Measurements from ENCODE around the gene THAP6. TPM values are rescaled to one million over a fixed set of nuclear protein-coding genes. Genes with fewer than 3 reads are reported as not detected.

Gene THAP6
- total and polyA plus RNA-seq, 2 donors (not counting 3 experiments of a cell fraction or from before 2014, with no cell fraction given): 2.1 to 6.8 TPM

GRCh38 chr4:75564023-75564422, 49.8 kb downstream of the THAP6 start:
- Histone ChIP-seq H3K9me3 (replicated peaks; ENCODE audit: control insufficient read depth, insufficient read depth, low read length) (no peaks in the 10 kb centered on the region), H3K4me1 (ENCODE audit: control insufficient read depth, extremely low read depth, insufficient read depth, low read length) (no peaks in the 10 kb centered on the region), H3K36me3 (ENCODE audit: control insufficient read depth in 2 of 2, extremely low read depth in 1 of 2, insufficient read depth in 2 of 2, low read length in 2 of 2) (no peaks in the 10 kb centered on the region), H3K9ac (replicated peaks; ENCODE audit: extremely low read depth, insufficient read depth, low read length) (no peak overlapping the region), H3K79me2 (ENCODE audit: control insufficient read depth, insufficient read depth, low read length) (no peaks in the 10 kb centered on the region), H3K9me1 (replicated peaks; ENCODE audit: control insufficient read depth, extremely low read depth, insufficient read depth, low read length) (no peaks in the 10 kb centered on the region), H3K27me3 (ENCODE audit: control insufficient read depth in 2 of 2, insufficient read depth in 2 of 2, low read length in 2 of 2) (peaks cover 3 to 13% of the 10 kb centered on the region in 2 experiments), H3K27ac (ENCODE audit: insufficient read depth, low read depth, low read length) (no peak overlapping the region), H3K4me2 (ENCODE audit: insufficient read depth, low read length) (no peak overlapping the region), H4K20me1 (replicated peaks; ENCODE audit: control insufficient read depth, extremely low read depth, insufficient read depth, low read length) (no peaks in the 10 kb centered on the region), H2AFZ (ENCODE audit: low read depth, low read length) (no peak overlapping the region), H3K4me3 (replicated peaks in 1 of 3; ENCODE audit: insufficient read depth in 1 of 3, low read depth in 1 of 3, low read length in 3 of 3) (no peak overlapping the region)
- CTCF ChIA-PET: no interaction called here
- DNase-seq (ENCODE audit: low read depth, low spot score): no peak
- dilution Hi-C loops (cut with MboI; ENCODE audit: extremely low pct_ligation_motif_present, low sequenced_read_pairs): no loop called here
- FAIRE-seq: no peak
- BruUV-seq (replicated peaks): no TSS peak
- POLR2A ChIA-PET: no interaction called here
- TF ChIP-seq JUN (IDR thresholded peaks at IDR 0.05; ENCODE audit: borderline replicate concordance, insufficient read depth, insufficient read length, low read depth) (no peak), EZH2 (IDR thresholded peaks at IDR 0.05; ENCODE audit: borderline replicate concordance, low read depth, low read length, severe bottlenecking) (no peak), POLR2A (IDR thresholded peaks at IDR 0.05; ENCODE audit: low read depth, low read length) (no peak), GATA2 (IDR thresholded peaks at IDR 0.05; ENCODE audit: insufficient read depth, insufficient read length, low read depth, low read length) (no peak), POLR2AphosphoS5 (IDR thresholded peaks at IDR 0.05; ENCODE audit: insufficient read depth, low read depth, low read length) (no peak), MYC (IDR thresholded peaks at IDR 0.05; ENCODE audit: low read depth, low read length) (no peak), FOS (IDR thresholded peaks at IDR 0.05; ENCODE audit: borderline replicate concordance, insufficient read depth, low read length) (no peak)
- TF ChIP-seq, protein P1, sequence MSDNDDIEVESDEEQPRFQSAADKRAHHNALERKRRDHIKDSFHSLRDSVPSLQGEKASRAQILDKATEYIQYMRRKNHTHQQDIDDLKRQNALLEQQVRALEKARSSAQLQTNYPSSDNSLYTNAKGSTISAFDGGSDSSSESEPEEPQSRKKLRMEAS (IDR thresholded peaks at IDR 0.05; ENCODE audit: insufficient read depth, insufficient read length): no peak
- TF ChIP-seq, protein P2, sequence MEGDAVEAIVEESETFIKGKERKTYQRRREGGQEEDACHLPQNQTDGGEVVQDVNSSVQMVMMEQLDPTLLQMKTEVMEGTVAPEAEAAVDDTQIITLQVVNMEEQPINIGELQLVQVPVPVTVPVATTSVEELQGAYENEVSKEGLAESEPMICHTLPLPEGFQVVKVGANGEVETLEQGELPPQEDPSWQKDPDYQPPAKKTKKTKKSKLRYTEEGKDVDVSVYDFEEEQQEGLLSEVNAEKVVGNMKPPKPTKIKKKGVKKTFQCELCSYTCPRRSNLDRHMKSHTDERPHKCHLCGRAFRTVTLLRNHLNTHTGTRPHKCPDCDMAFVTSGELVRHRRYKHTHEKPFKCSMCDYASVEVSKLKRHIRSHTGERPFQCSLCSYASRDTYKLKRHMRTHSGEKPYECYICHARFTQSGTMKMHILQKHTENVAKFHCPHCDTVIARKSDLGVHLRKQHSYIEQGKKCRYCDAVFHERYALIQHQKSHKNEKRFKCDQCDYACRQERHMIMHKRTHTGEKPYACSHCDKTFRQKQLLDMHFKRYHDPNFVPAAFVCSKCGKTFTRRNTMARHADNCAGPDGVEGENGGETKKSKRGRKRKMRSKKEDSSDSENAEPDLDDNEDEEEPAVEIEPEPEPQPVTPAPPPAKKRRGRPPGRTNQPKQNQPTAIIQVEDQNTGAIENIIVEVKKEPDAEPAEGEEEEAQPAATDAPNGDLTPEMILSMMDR (IDR thresholded peaks at IDR 0.05; ENCODE audit: extremely low read depth in 1 of 2, insufficient read depth in 1 of 2, low read depth in 1 of 2, low read length in 2 of 2): no peak
- intact Hi-C loops (cut with micrococcal nuclease): no loop called here

Measured in endothelial cell of umbilical vein (primary cell).